GM19397 (cell line): Measurements from ENCODE around the gene ACSF2.

Experiments
- ATAC-seq: cut with Tn5 transposase; IDR thresholded peaks from one replicate; pipeline ENCODE4 v1.9.1; 2021; ENCODE audit warnings: mild to moderate bottlenecking, moderate library complexity; ENCODE audit not compliant: unreplicated experiment

The ACSF2 gene

GRCh38 chr17:50498021-50498874 lies 72.2 kb downstream of the ACSF2 start:
- ATAC-seq = no peak

DNA sequence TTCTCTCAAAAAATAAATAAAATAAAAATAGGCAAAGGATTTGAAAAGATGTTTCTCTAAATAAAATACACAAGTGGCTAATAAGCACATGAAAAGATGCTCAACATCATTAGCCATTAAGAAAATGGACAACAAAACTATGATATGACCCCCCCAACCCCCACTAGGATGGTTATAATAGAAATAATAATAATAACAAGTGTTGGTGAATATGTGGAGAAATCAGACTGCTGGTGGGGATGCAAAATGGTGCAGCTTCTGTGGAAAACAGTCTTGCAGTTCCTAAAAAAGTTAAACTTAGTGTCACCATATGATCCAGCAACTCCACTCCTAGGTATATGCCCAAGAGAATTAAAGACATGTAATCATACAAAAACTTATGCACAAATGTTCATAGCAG lies 73.3 kb downstream of the ACSF2 start:
- ATAC-seq = no peak

GRCh38 chr17:50499721-50500120 lies 73.7 kb downstream of the ACSF2 start:
- ATAC-seq = no peak

- ATAC-seq = no peak
Observed at GRCh38 chr17:50501054-50501453, 75.0 kb downstream of the ACSF2 start.

- ATAC-seq = no peak
Observed at GRCh38 chr17:50502301-50502990, 76.4 kb downstream of the ACSF2 start.

DNA sequence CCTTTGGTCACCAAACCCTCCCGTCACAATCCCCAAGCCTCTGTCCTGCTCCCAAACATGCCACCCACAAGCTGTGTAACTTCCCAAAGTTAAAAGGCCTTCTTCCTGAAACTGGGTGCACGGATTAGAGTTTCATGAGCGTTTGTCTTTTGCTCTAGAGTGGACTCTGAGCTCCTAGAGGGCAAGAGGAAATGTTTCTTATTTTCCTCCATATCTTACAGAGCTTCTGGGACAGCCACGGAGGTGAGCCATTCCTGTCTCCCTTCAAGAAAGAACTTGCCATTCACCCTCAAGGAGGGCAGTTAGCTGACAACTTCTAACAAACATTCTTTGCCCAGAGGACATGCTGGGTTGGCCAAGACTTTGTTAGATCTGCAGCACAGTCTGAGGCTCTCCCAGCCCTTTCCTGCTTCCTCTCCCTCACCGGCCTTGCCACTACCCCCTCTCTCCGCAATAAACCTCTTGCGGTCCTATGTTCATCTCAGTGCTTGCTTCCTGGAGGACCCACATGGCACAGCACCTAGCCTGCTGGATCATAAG lies 79.6 kb downstream of the ACSF2 start:
- no peak for ATAC-seq

DNA sequence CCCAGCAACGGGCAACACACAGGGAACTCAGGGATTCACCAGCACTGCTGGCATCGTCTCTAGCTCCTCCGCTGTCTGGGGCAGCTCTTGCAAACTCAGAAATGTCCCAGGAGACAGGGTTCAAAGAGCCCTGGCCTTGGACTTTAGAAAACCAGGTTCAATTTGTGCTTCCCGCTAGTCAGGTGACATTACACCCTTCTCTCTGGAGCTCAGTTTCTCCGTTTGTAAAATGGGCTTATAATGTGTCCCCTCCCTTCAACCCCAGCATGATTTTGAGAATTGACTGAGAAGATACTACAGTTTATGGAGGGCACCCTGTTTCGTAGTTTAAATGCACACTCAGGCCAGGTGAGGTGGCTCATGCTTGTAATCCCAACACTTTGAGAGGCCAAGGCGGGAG lies 80.3 kb downstream of the ACSF2 start:
- ATAC-seq = no peak

GRCh38 chr17:50507871-50508572 lies 82.0 kb downstream of the ACSF2 start, which contains the start of gene MYCBPAP:
MYCBPAP (plus strand) TSS chr17:50508439; CDS start chr17:50508675, 236 bp downstream.
- peak; percentile 40 for ATAC-seq

- ATAC-seq = no peak
Observed at GRCh38 chr17:50508573-50509460, 82.8 kb downstream of the ACSF2 start.

DNA sequence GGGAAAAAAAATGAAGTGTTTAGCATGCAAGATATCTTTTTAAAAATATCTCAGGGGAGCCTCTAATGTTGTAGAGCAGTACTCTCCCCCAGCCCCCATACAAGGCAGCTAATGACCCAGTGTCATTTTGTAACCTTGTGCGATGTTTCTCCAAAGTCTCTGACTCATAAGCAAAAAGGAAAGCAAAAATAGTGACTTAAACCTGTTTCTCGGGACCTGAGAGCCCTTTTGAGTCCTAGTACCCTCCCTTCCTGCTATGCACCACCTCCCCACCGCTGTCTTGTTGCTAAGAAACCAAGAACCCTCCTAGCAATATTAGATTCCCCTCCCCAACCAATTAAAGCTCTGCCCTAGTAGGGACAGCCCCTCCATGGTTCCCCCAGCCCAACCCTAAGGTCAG lies 85.0 kb downstream of the ACSF2 start:
- no peak for ATAC-seq

- ATAC-seq = no peak
Observed at GRCh38 chr17:50513495-50513894, 87.5 kb downstream of the ACSF2 start.

- no peak for ATAC-seq
Observed at GRCh38 chr17:50514388-50514787, 88.4 kb downstream of the ACSF2 start.

GRCh38 chr17:50514936-50515702 lies 89.1 kb downstream of the ACSF2 start:
- ATAC-seq = no peak

DNA sequence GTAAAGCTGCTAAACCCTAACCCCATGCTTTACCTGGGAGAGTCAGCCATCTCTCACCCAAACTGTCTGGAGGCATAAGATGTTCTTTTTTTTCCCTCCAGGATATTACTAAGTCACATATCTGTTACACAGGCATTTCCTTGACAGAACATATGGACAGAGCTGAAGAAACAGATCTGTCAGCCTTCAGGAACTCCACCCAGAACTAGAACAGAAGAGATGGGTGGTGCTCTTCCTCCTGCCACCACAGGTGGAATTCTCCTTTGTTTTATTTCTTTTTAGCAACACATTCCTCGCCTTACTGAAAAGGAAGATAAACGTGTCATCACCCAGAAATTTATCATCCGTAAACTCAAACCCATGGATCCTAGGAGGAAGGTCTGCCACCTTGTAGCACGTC lies 91.0 kb downstream of the ACSF2 start:
- ATAC-seq = no peak

DNA sequence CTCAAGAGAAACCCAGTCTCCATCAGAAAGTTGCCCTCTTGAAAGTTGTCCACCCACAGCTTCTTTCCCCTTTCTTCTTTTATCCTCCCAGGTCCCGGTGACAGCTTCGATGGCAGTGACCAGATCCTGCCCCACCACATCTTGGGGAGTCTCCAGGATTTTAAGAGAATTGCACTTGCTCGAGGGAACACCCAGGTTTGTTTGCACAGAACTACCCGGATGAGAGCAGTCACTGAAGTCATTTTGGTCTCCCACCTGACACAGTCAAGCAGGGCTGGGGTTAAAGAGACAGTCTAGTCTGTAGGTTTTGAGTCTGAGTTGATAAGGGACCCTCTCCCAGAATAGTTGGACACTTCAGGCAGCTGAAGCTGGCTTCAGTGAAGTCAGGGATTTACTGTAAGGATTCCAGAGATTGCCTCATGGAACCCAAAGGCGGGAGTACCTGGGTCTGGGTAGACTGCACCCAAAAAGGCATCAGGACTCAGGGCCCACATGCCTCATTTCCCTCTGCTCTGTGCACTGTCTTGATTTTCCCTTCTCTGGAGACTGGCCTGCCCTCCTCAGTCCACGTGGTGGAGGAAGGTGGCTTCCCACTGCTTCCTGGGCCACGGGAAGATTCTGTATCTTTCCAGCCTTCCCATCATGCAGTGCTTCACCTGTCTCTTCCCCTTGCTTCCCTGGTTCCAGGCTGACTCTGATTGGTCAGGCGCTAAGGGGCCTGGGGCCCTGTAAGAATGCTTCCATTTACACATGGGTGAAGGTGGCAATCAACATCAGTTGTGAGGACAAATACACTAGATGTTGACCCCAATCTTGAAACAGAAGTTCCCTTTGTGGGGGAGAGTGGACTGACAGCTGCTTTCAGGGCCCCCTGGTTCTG lies 91.7 kb downstream of the ACSF2 start:
- no peak for ATAC-seq

DNA sequence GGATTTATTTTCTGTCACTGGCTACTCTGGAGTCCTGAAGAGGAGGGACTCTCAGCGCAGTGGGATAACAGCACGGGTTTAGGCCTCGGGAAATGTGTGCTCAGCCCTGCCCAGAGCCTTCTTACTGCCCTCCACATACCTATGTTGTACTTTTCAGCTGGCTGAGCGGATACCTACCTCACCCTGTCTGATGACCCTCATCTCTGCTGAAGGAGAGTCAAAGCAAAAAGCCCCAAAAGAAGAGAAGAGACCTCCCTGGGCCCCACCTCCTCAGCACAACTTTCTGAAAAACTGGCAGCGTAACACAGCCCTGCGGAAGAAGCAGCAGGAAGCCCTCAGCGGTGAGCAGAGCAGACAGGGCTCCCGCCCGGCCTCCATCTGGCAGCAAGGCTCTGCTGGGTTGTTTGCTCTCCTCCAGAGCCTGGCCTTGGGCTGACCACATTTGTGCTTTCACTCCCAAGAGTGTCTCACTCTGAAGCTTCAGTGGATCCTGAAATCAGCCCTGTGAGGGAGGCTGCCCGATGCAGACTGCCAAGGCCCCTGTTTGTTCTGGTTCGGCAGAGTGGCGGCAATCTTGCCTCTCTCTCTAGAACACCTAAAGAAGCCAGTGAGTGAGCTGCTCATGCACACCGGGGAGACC lies 92.5 kb downstream of the ACSF2 start:
- ATAC-seq = no peak

- no peak for ATAC-seq
Observed at GRCh38 chr17:50519141-50519834, 93.3 kb downstream of the ACSF2 start.

DNA sequence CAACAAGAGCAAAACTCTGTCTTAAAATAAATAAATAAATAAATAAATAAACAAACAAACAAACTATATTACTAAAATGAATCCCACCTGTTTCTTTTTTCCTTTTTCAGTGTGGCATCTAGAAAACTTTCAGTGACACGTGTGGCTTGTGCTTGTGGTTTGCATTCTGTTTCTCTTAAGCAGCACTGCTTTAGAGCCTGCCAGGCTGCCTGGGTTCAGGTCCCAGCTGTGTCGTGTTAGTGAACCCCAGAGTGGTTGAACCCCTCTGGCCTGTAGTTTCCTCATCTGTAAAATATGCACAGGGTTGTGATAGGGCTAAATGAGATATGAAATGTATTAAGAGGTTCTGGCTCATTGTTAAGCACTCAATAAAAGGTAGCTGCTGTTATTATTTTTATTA lies 94.5 kb downstream of the ACSF2 start:
- no peak for ATAC-seq
